GM12878 (cell line): ENCODE data around the gene BDNF. TPM values are rescaled to one million over a fixed set of nuclear protein-coding genes. Genes with fewer than 3 reads are reported as not detected.
A peak's percentile ranks its signal among the peaks of the same experiment; 100 is the strongest.

Experiments used
- ATAC-seq: fragments of 200-7000 bp; cut with Tn5 transposase; 3 replicates; pipeline ENCODE4 v1.9.1; 2020; ENCODE audit warnings: mild to moderate bottlenecking, moderate library complexity
- BruUV-seq: library from RNA; stranded (reverse); fragments of 400-500 nt; replicated peaks from 2 replicates; lab custom pipeline; 2021; lab: Mats Ljungman, UMichigan
- CTCF ChIA-PET: fragments of 300-600 bp; sonication (Branson Sonifier 250); formaldehyde crosslinking; extraction: SDS; loops from one replicate; lab custom pipeline; 2021; ENCODE audit warnings: inconsistent platforms; lab: Yijun Ruan, JAX
- POLR2A ChIA-PET: fragments of 350-600 bp; formaldehyde crosslinking; extraction: SDS; loops from one replicate; lab custom pipeline; 2021; ENCODE audit warnings: inconsistent platforms; lab: Charles Lee
- RAD21 ChIA-PET: fragments of 300-600 bp; sonication (Branson Sonifier 250); formaldehyde crosslinking; loops from one replicate; lab custom pipeline; 2023; ENCODE audit warnings: antibody characterized with exemption; ENCODE audit not compliant: unreplicated experiment; lab: Charles Lee
- SMC1A ChIA-PET: fragments of 300-600 bp; sonication (Branson Sonifier 250); formaldehyde crosslinking; loops from one replicate; lab custom pipeline; 2023; ENCODE audit not compliant: unreplicated experiment, uncharacterized antibody; lab: Charles Lee
- DNase-seq: peaks from one replicate; pipeline ENCODE4 v3.0.0-alpha.2; 2011; ENCODE audit warnings: low read depth, low spot score
- FAIRE-seq: peaks from 3 replicates; lab custom pipeline; 2011; peaks lifted over from hg19 to GRCh38; lab: Jason Lieb, UNC
- H2AFZ ChIP-seq: 2 replicates; pipeline ENCODE4 v1.6.0; 2011; ENCODE audit warnings: low read depth, low read length, control low read depth; ENCODE audit not compliant: control insufficient read depth
- H3K27ac ChIP-seq: 2 replicates; pipeline ENCODE4 v1.5.1; 2011; ENCODE audit warnings: control low read depth; ENCODE audit not compliant: control insufficient read depth, insufficient read depth
- H3K27me3 ChIP-seq, 2 experiments: replicated peaks in 1 of 2; 2 replicates each; pipeline versions ENCODE4 v1.6.0 to v1.6.1; 2011; ENCODE audit warnings: low read length in 1 of 2; ENCODE audit not compliant: control insufficient read depth in 2 of 2, insufficient read depth in 2 of 2
- H3K36me3 ChIP-seq, 2 experiments: 2 replicates each; pipeline ENCODE4 v1.5.1; 2011; ENCODE audit warnings: low read length in 1 of 2; ENCODE audit not compliant: control insufficient read depth in 2 of 2, insufficient read depth in 2 of 2
- H3K4me1 ChIP-seq: 2 replicates; pipeline ENCODE4 v1.6.1; 2011; ENCODE audit warnings: mild to moderate bottlenecking, low read length, moderate library complexity, mixed read lengths; ENCODE audit not compliant: control insufficient read depth, insufficient read depth
- H3K4me2 ChIP-seq: 2 replicates; pipeline ENCODE4 v1.6.0; 2011; ENCODE audit warnings: control low read depth; ENCODE audit not compliant: control insufficient read depth, insufficient read depth
- H3K4me3 ChIP-seq: fragments of 200-600 bp; sonication (generic); 2 replicates; pipeline ENCODE4 v1.5.1; 2016
- H3K79me2 ChIP-seq: 2 replicates; pipeline ENCODE4 v1.6.0; 2011; ENCODE audit warnings: low read length; ENCODE audit not compliant: control insufficient read depth, insufficient read depth
- H3K9ac ChIP-seq: 2 replicates; pipeline ENCODE4 v1.8.0; 2011; ENCODE audit warnings: low read length, control low read depth, mixed read lengths; ENCODE audit not compliant: control insufficient read depth, insufficient read depth
- H3K9me3 ChIP-seq: replicated peaks from 3 replicates; pipeline ENCODE4 v1.5.1; 2011; ENCODE audit warnings: mild to moderate bottlenecking, low read length; ENCODE audit not compliant: control insufficient read depth, insufficient read depth
- H4K20me1 ChIP-seq: 2 replicates; pipeline ENCODE4 v1.6.0; 2011; ENCODE audit not compliant: control insufficient read depth, insufficient read depth
- NRF1 ChIP-seq: conservative IDR thresholded peaks from 2 replicates; pipeline ENCODE4 v1.6.1; 2011; ENCODE audit warnings: mild to moderate bottlenecking, low read depth, low read length, improper control_type of control experiment
- SIX5 ChIP-seq: IDR thresholded peaks from 2 replicates; pipeline ENCODE4 v1.6.1; 2011; ENCODE audit warnings: mild to moderate bottlenecking, low read depth, low read length, moderate library complexity; ENCODE audit not compliant: severe bottlenecking
- ZSCAN29 ChIP-seq: fragments of 450-650 bp; IDR thresholded peaks from 2 replicates; pipeline ENCODE4 v1.6.1; 2017; ENCODE audit warnings: mild to moderate bottlenecking, moderate library complexity
- WGBS: methylation state at CpG from one replicate; pipeline ENCODE4 v1.1.6; 2016; ENCODE audit warnings: low lambda C conversion rate; ENCODE audit not compliant: insufficient replicate concordance, insufficient coverage; ENCODE audit errors: missing lambda C conversion rate; 5-methylcytosine and 5-hydroxymethylcytosine counted together
- in situ Hi-C: fragments of 300-500 bp; cut with MboI; formaldehyde crosslinking; loops from 9 replicates; pipeline ENCODE4 v1.14.3; 2018; ENCODE audit warnings: mixed read lengths
- intact Hi-C: fragments of 100-400 bp; cut with micrococcal nuclease; formaldehyde crosslinking; loops from one replicate; pipeline ENCODE4 v1.14.2; 2022; ENCODE audit not compliant: unreplicated experiment
- polyA plus RNA-seq, 11 experiments: library from polyadenylated mRNA; depleted of rRNA in 4 of 11; unstranded in 6 of 11; stranded (reverse) in 5 of 11; fragments of >200 nt; fragmentation: Nextera tagmentation in 4 of 11; fragmentation: Illumina TruSeq in 1 of 11; extraction: Ambion mirVana in 4 of 11; extraction: Trizol in 1 of 11; gene quantifications; 1 replicate in 1 of 11; 2 replicates in 10 of 11; pipeline versions ENCODE4 v1.2.1 to v1.2.3, GENCODE V29; 2011 to 2016; ENCODE audit warnings: inconsistent platforms in 2 of 11, missing spikeins in 2 of 11, low read depth in 1 of 11
- total RNA-seq, 4 experiments: library from RNA; depleted of rRNA in 3 of 4; stranded (reverse); fragments of >200 nt in 3 of 4; fragmentation: Illumina TruSeq in 1 of 4; extraction: Trizol in 1 of 4; gene quantifications; 2 replicates each; pipeline versions ENCODE4 v1.2.1 to v1.2.3, GENCODE V29; 2013 to 2021
- TF ChIP-seq, protein P1 (sequence below), 3 experiments: IDR thresholded peaks in 2 of 3; conservative IDR thresholded peaks in 1 of 3; 2 replicates each; pipeline ENCODE4 v1.5.1; 2011; ENCODE audit warnings: low read depth in 3 of 3, low read length in 3 of 3, mild to moderate bottlenecking in 3 of 3, control low read depth in 2 of 3, moderate library complexity in 2 of 3, inconsistent platforms in 1 of 3, mixed read lengths in 1 of 3; ENCODE audit not compliant: control insufficient read depth in 2 of 3, insufficient read depth in 1 of 3; ENCODE audit errors: extremely low read depth in 1 of 3

The BDNF gene
- total and polyA plus RNA-seq, 10 of the 15 experiments (the other 5 are each of a cell fraction or from before 2014, with no cell fraction given): 0.02 to 0.24 (median 0.06) TPM; not detected in 2

DNA sequence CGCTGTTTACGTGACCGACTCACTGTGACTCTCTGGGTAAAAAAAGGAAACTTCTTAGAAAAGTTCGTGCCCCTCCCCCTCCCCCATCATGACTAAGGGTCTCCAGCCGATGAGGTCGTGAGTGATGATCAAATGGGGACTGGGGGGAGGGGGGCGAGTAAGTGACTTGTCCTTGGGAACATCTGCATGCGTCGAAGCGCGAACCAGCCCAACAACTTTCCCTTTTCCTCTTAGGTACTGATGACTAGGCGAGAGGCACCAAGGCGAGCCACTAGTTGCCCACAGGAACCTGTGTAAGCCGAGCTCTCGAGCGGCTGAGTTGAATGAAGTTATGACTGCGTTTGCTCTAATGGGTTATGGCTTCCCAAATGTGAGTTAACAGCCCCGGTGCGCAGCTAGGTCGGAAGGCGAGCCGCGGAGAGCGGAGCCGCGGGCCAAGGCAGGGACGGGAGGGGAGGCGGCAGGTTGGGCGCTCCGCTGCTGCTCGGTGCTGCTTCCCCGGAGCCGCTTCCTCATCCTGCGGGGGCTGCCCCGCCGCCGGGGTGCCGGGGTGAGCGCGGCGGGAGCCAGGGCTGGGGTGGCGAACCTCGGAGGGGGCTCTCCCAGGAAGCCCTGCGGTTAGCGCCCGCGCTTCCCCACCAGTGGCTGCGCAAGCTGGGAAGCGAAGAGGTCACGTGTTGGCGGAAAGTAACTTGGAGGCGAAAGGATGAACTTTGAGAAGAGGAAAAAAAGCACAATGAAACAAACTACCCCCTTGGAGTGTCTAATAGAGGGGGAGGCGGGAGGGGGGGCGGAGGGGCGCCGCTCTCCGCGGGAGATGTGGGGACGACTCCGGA, 22.1 kb upstream of the BDNF start:
- Histone ChIP-seq H2AFZ (no peak overlapping the region), H3K36me3 (no peaks in the 10 kb centered on the region), H3K4me3 (no peak overlapping the region), H3K27ac (no peak overlapping the region), H3K9ac (no peak overlapping the region), H3K4me2 (no peak overlapping the region), H3K4me1 (no peaks in the 10 kb centered on the region)
- ATAC-seq: peak; percentile 71
- in situ Hi-C loops: no loop called here
- CTCF ChIA-PET: no interaction called here
- POLR2A ChIA-PET: no interaction called here
- BruUV-seq: no TSS peak
- 22% methylated on average over 59 of the region's 60 CpGs for WGBS
- RAD21 ChIA-PET: no interaction called here
- intact Hi-C loops: loop anchor here (5.0 kb wide), 1 partner anchor 115 kb away; no protein-coding TSS in a partner anchor
- DNase-seq: no peak
- TF ChIP-seq SIX5: no peak
- no peak for TF ChIP-seq ZSCAN29
- no peak for TF ChIP-seq NRF1
- TF ChIP-seq, protein P1, sequence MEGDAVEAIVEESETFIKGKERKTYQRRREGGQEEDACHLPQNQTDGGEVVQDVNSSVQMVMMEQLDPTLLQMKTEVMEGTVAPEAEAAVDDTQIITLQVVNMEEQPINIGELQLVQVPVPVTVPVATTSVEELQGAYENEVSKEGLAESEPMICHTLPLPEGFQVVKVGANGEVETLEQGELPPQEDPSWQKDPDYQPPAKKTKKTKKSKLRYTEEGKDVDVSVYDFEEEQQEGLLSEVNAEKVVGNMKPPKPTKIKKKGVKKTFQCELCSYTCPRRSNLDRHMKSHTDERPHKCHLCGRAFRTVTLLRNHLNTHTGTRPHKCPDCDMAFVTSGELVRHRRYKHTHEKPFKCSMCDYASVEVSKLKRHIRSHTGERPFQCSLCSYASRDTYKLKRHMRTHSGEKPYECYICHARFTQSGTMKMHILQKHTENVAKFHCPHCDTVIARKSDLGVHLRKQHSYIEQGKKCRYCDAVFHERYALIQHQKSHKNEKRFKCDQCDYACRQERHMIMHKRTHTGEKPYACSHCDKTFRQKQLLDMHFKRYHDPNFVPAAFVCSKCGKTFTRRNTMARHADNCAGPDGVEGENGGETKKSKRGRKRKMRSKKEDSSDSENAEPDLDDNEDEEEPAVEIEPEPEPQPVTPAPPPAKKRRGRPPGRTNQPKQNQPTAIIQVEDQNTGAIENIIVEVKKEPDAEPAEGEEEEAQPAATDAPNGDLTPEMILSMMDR (IDR thresholded peaks at IDR 0.05 in 2 of 3, conservative IDR thresholded peaks at IDR 0.05 in 1 of 3; ENCODE audit: control insufficient read depth in 2 of 3, extremely low read depth in 1 of 3, insufficient read depth in 1 of 3, low read depth in 3 of 3, low read length in 3 of 3): no peak
- TF ChIP-seq, all 136 proteins: peak for 0
- no peaks in the 10 kb centered on the region for H4K20me1 ChIP-seq
- H3K27me3 ChIP-seq: peaks cover 8 to 12% of the 10 kb centered on the region in 2 experiments
- FAIRE-seq: no peak
- H3K9me3 ChIP-seq: no peaks in the 10 kb centered on the region; the same call in 2 of the 3 replicates
- H3K79me2 ChIP-seq: no peaks in the 10 kb centered on the region
- SMC1A ChIA-PET: no interaction called here
